GM12892 (cell line): ENCODE results near the gene TPST2.
"Not testable (repeated sequence)": the region's sequence is repeated elsewhere in the genome, so short reads cannot be mapped to it uniquely, and the experiment has no call there.

Source experiments
- POLR2A ChIP-seq: IDR thresholded peaks from 2 replicates; pipeline ENCODE4 v1.6.1; 2011; ENCODE audit warnings: low read depth, low read length, control low read depth
- POLR2AphosphoS5 ChIP-seq: IDR thresholded peaks from 2 replicates; pipeline ENCODE4 v1.6.1; 2011; ENCODE audit warnings: low read depth, low read length, control low read depth
- TAF1 ChIP-seq: IDR thresholded peaks from 2 replicates; pipeline ENCODE4 v1.6.1; 2011; ENCODE audit warnings: low read depth, mild to moderate bottlenecking, control low read depth, low read length, borderline replicate concordance

GRCh38 chr22:26528518-26528917 is 61.4 kb downstream of the TPST2 start:
- TF ChIP-seq POLR2AphosphoS5, POLR2A, TAF1: not testable (repeated sequence)
